Large intestine (tissue), 3 donors: Measurements from ENCODE around the gene BOD1. TPM values are rescaled to one million over a fixed set of nuclear protein-coding genes. Genes with fewer than 3 reads are reported as not detected.

ENCODE experiments used
- DNase-seq, 2 donors: peaks; one replicate each; pipeline versions ENCODE4 v3.0.0 to v3.0.0-alpha.2; 2013
- H3K27ac ChIP-seq: one replicate; pipeline ENCODE4 v1.5.1; 2013; ENCODE audit warnings: low read length
- H3K27me3 ChIP-seq: 2 replicates; pipeline ENCODE4 v1.6.1; 2013; ENCODE audit warnings: low read length; ENCODE audit not compliant: control insufficient read depth, insufficient read depth
- H3K36me3 ChIP-seq: 2 replicates; pipeline ENCODE4 v1.6.1; 2013; ENCODE audit warnings: low read length; ENCODE audit not compliant: control insufficient read depth, insufficient read depth
- H3K4me1 ChIP-seq: one replicate; pipeline ENCODE4 v1.6.1; 2013; ENCODE audit warnings: low read length; ENCODE audit not compliant: control insufficient read depth, insufficient read depth
- H3K4me3 ChIP-seq: one replicate; pipeline ENCODE4 v1.5.1; 2013; ENCODE audit warnings: low read length
- H3K9me3 ChIP-seq: one replicate; pipeline ENCODE4 v1.6.1; 2013; ENCODE audit warnings: mild to moderate bottlenecking, low read depth, low read length, moderate library complexity; ENCODE audit not compliant: control insufficient read depth
- WGBS: methylation state at CpG from one replicate; pipeline ENCODE4 v1.1.5; 2013; ENCODE audit warnings: low lambda C conversion rate; ENCODE audit not compliant: insufficient coverage; 5-methylcytosine and 5-hydroxymethylcytosine counted together
- polyA plus RNA-seq: library from polyadenylated mRNA; unstranded; fragments of 120-200 nt; gene quantifications from one replicate; pipeline ENCODE4 v1.2.1, GENCODE V29; 2013

The BOD1 gene
- polyA plus RNA-seq, 1 donor: 76.7 TPM

DNA sequence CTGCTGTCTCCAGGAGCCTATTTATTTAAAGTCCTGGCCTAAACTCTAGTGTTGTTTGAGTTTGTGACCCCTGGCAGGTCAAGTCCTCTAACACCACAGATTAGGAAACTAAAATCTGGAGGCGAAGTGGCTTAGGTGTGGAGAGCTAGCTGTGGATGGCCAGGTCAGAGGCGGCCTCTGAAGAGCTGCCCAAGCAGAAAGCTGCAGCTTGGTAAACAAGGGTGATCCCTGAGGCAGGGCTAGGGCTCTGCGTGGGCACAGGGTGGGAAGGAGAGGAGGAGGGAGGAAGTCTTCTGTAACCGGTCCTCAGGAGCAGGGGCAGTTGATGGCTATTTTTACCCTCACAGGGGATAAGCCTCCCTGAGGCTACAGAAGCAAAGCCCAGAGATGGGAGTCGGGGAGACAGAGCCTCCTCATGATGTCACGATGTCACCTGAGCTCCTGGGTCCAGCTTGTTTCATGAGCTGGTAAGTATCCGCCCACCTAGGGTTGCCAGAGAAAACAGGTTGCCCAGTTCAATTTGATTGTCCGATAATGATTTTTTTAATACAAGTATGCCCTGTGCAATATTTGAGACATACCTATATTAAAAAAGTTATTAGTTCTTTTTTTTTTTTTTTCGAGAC lies 25.9 kb upstream of the BOD1 start:
- no peak for DNase-seq
- 100% methylated on average over 1 of the region's 9 CpGs for WGBS
- Histone ChIP-seq H3K4me1 (no peaks in the 10 kb centered on the region), H3K9me3 (no peaks in the 10 kb centered on the region), H3K36me3 (no peaks in the 10 kb centered on the region), H3K27ac (no peak overlapping the region), H3K4me3 (no peak overlapping the region), H3K27me3 (no peaks in the 10 kb centered on the region)

DNA sequence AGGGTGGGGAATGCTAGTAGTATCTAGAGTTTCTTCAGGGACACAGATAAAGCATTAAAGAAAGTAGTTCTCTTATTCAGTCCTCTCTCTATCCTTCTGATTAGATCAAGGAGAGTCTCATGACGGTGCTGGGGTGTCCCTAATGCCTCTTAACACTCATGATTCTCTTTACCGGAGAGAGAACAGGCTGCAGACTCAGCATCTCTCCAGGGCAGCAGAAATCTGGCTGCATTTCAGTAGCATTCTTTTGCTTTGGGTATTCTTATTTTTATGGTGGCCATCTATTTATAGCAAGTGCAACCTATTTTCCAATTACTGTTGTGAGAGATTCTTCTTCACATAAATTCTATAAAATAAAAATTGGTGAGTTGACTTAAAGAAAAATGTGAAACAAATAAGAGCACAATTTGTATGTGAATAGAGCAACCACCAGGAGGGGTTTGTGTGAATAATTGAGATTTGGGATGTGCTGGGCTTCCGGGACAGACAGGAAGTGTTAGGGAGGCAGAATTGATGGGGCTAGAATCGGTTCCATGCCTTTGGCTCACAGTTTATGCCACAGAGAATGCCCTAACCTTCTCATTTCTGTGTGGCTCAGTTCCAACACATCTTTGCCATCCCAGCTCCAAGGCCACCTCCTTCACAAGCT lies 23.8 kb upstream of the BOD1 start:
- Histone ChIP-seq H3K27me3 (no peaks in the 10 kb centered on the region), H3K27ac (no peak overlapping the region), H3K4me1 (no peaks in the 10 kb centered on the region), H3K4me3 (no peak overlapping the region), H3K9me3 (no peaks in the 10 kb centered on the region), H3K36me3 (no peaks in the 10 kb centered on the region)
- WGBS: no CpG with 5 or more reads among the region's 4 CpGs
- DNase-seq: no peak

DNA sequence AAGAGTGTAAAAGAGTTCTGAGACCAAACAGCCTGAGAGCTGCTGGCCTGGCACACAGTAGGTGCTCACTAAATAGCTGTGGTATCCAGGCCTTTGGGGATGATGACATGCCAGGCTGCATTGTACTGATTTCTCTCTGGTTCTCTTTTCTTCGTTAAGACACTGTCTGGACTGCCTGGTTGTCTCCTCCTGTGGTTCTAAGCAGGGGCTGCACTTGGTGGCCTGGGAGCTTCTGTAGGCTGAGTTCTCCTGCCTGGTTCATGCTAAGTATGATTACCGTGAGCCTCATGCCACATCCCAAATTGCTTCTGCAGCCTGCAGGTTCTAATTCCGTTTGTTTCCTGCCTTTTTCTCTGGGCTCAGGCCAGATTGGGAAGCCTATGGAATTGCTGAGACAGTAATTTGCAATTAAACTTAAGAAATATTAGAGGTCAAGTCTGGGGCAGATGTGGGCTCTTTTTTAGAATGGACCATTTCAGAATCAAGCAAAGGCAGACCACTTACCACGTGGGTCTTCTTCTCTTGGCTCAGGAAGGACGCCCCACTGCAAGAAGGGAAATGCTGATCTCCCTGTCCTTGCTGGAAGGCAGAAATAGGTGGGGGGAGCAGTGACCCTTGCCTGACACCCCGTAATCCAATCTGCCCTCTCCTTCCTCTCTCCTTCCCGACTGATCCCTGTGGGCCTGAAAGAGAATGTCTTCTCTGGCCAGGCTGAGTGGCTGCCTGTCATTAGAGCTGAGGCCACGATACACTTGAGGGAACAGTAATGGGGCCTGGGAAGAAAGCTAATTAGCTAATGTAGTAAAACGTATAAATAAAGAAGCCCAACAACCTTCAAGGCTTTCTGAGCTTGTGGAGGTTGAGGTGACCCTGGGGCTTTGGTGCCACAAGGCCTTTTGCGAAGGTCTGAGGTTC lies 21.9 kb upstream of the BOD1 start:
- H3K36me3 ChIP-seq: no peaks in the 10 kb centered on the region
- no peaks in the 10 kb centered on the region for H3K4me1 ChIP-seq
- no peak overlapping the region for H3K27ac ChIP-seq
- DNase-seq: no peak
- 60% methylated on average over 1 of the region's 10 CpGs for WGBS
- H3K4me3 ChIP-seq: no peak overlapping the region
- no peaks in the 10 kb centered on the region for H3K27me3 ChIP-seq
- H3K9me3 ChIP-seq: no peaks in the 10 kb centered on the region

DNA sequence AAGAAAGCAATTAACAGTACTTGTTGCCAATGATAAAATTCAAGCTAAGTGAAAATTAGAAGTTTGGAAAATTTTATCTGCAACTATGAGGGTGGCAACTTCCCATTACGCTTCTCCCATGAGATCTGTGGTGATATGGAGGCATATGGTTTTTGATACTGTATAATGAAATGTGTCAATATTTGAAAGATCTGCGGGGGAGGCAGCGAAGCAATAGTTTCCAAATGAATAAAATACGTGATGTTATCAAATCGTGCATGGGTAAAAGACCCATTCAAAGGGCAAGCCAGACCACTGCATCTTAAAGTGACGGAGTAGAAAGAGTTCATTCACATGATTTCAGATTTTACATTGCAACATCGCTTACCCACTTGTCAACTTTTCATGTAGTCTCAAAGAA lies 20.9 kb upstream of the BOD1 start:
- Histone ChIP-seq H3K9me3 (no peaks in the 10 kb centered on the region), H3K4me1 (no peaks in the 10 kb centered on the region), H3K36me3 (no peaks in the 10 kb centered on the region), H3K27ac (no peak overlapping the region), H3K27me3 (no peaks in the 10 kb centered on the region), H3K4me3 (no peak overlapping the region)
- DNase-seq: no peak
- 69% methylated on average over 5 of the region's 7 CpGs for WGBS

DNA sequence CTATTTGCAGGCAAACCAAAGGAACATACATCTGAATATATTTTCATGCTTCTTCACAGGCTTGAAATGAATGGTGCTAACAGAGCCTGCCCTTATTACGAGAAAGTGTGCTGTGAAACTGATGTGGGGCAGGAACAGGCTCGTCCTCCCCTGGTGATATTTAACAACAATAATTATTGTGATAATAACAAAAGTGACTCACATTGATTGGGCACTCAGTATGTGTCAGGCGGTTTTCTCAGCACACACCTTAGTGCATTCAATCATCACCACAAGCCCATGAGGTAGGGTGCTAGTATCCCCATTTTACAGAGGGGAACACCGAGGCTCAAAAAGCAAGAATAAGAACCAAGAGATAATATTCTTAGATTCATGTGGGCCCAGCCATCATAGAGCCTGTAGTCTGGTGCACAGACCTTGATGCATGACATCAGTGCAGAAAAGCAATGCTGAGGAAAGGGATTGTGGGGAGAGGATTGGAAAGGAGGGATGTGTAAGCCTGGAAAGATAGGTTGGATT lies 18.1 kb upstream of the BOD1 start:
- no peaks in the 10 kb centered on the region for H3K4me1 ChIP-seq
- H3K27me3 ChIP-seq: no peaks in the 10 kb centered on the region
- H3K4me3 ChIP-seq: no peak overlapping the region
- DNase-seq: no peak
- no peaks in the 10 kb centered on the region for H3K9me3 ChIP-seq
- WGBS: 60% methylated on average over 1 of the region's 4 CpGs
- no peaks in the 10 kb centered on the region for H3K36me3 ChIP-seq
- no peak overlapping the region for H3K27ac ChIP-seq

DNA sequence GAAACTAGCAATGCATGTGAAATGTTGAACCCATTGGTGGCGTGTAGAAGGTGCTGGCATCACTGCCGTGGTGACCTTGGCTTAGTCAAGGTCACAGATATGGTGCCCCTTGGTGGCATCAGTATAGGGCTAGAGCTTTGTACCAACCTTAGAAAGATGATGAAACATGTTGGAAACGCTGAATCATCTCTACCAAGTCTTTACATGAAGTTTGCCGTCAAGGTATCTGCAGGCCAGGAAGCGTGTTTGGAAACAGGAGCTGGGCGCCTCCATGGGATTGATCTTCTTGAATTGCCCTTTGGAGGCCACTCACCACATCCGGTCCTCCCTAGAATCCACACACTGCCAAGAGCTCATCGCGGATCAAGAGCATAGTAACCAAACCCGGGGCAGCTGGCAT lies 16.9 kb upstream of the BOD1 start:
- H3K36me3 ChIP-seq: no peaks in the 10 kb centered on the region
- no peak for DNase-seq
- H3K4me1 ChIP-seq: no peaks in the 10 kb centered on the region
- H3K27me3 ChIP-seq: no peaks in the 10 kb centered on the region
- WGBS: no CpG with 5 or more reads among the region's 10 CpGs
- no peak overlapping the region for H3K4me3 ChIP-seq
- H3K27ac ChIP-seq: no peak overlapping the region
- H3K9me3 ChIP-seq: no peaks in the 10 kb centered on the region

DNA sequence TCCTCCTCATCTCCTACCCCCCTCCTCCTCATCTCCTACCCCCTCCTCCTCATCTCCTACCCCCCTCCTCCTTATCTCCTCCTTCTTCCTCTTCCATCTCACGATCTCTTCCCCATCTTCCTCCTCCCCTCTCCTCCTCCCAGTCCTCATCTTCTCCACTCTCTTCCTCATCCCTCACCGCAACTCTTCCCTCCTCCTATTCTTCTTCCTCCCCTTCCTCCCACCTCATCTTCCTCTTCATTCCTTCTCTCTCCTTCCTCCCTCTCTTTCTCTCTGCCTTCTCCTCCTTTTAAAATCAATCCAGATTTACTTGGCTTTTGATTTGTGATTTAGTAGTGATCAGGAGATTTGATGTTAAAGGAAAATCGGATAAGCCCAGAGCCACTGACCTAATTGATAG lies 15.0 kb upstream of the BOD1 start:
- H3K27me3 ChIP-seq: no peaks in the 10 kb centered on the region
- peaks cover 5% of the 10 kb centered on the region for H3K4me1 ChIP-seq
- no peak overlapping the region for H3K4me3 ChIP-seq
- DNase-seq: no peak
- H3K36me3 ChIP-seq: no peaks in the 10 kb centered on the region
- H3K9me3 ChIP-seq: no peaks in the 10 kb centered on the region
- 46% methylated on average over 2 of the region's 3 CpGs for WGBS
- no peak overlapping the region for H3K27ac ChIP-seq

DNA sequence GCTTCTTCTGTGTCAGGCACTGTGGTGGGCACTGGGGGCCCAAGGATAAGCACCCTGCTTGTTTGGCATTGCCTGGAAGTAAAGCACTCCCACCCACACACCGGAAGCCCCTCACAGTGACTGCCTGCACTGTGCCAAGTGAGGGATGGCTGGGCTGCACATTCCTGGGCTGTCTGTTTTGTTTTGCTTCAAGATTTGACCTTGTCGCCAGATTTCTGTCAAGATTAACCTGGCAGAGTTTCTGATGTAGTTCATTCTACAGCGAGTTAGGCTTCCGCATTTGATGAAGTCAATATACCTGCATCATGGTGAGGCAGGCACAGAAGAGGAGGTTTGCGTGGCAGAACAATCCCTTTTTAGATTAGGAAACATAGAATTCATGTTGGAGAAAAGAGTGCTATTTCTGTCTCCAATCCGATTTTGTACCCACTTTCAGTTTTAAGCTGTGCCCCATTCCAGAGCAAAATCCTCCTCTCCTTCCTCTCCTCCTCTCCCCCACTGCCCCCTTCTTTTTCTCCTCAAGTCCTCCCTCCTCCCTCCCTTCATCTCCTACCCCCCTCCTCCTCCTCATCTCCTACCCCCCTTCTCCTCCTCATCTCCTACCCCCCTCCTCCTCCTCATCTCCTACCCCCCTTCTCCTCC lies 14.4 kb upstream of the BOD1 start:
- Histone ChIP-seq H3K4me1 (peaks cover 11% of the 10 kb centered on the region), H3K4me3 (no peak overlapping the region), H3K9me3 (no peaks in the 10 kb centered on the region), H3K27ac (no peak overlapping the region), H3K27me3 (no peaks in the 10 kb centered on the region), H3K36me3 (no peaks in the 10 kb centered on the region)
- no peak for DNase-seq
- 37% methylated on average over 3 of the region's 6 CpGs for WGBS

DNA sequence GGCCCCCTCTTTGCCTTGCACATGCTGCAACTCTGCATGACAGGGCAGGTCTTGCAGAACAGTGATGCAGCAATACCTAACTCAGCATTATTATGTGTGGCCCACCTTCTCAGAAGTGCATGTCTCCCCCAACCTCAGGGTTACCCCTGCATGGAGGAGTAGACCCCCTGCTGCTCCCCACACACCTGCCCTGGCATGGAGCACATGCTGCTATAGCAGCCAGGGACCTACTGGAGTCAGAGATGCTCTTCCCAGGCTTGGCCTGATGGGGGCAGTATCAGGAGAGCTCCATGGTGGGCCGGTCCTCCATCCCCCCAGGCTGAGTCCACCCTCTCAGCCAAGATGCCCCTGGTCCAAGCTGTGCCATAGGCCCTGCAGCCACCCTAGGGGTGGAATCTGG lies 13.2 kb upstream of the BOD1 start:
- WGBS: no CpG with 5 or more reads among the region's 1 CpG
- H3K9me3 ChIP-seq: no peaks in the 10 kb centered on the region

DNA sequence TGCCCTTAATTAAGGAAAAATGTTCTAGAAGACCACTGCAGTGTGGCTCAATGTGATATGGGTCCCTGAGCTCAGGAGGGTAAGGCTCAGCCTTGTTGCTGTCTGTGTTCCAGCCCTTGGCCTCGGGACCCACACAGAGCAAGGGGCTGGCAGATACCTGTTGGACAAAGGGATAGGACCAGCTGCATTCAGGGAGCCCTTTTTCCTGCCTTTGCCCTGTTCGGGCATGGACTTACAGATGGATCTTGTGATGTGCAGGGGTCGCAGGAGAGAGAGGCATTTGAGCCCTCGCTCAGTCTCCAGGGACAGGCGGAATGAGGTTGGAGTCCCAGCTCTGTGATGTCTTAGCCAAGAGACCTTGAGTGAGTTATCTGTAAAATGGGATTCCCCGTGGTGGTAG lies 12.1 kb upstream of the BOD1 start:
- H3K36me3 ChIP-seq: no peaks in the 10 kb centered on the region
- H3K4me3 ChIP-seq: no peak overlapping the region
- peaks cover 33% of the 10 kb centered on the region for H3K4me1 ChIP-seq
- H3K27me3 ChIP-seq: no peaks in the 10 kb centered on the region
- no peak overlapping the region for H3K27ac ChIP-seq
- DNase-seq: no peak
- 70% methylated on average over 2 of the region's 6 CpGs for WGBS
- H3K9me3 ChIP-seq: no peaks in the 10 kb centered on the region

More for the DNA sequence above, 13.2 kb upstream of the BOD1 start:
- H3K36me3 ChIP-seq: no peaks in the 10 kb centered on the region
- DNase-seq: no peak
- H3K4me1 ChIP-seq: peaks cover 22% of the 10 kb centered on the region
- no peaks in the 10 kb centered on the region for H3K27me3 ChIP-seq
- no peak overlapping the region for H3K27ac ChIP-seq
- no peak overlapping the region for H3K4me3 ChIP-seq
